GM12878 (cell line): ENCODE measurements around the gene AKNA. TPM values are rescaled to one million over a fixed set of nuclear protein-coding genes. Genes with fewer than 3 reads are reported as not detected.

ENCODE experiments used
- ATAC-seq: fragments of 200-7000 bp; cut with Tn5 transposase; 3 replicates; pipeline ENCODE4 v1.9.1; 2020; ENCODE audit warnings: mild to moderate bottlenecking, moderate library complexity
- BruUV-seq: library from RNA; stranded (reverse); fragments of 400-500 nt; replicated peaks from 2 replicates; lab custom pipeline; 2021; lab: Mats Ljungman, UMichigan
- CTCF ChIA-PET: fragments of 300-600 bp; sonication (Branson Sonifier 250); formaldehyde crosslinking; extraction: SDS; loops from one replicate; lab custom pipeline; 2021; ENCODE audit warnings: inconsistent platforms; lab: Yijun Ruan, JAX
- POLR2A ChIA-PET: fragments of 350-600 bp; formaldehyde crosslinking; extraction: SDS; loops from one replicate; lab custom pipeline; 2021; ENCODE audit warnings: inconsistent platforms; lab: Charles Lee
- RAD21 ChIA-PET: fragments of 300-600 bp; sonication (Branson Sonifier 250); formaldehyde crosslinking; loops from one replicate; lab custom pipeline; 2023; ENCODE audit warnings: antibody characterized with exemption; ENCODE audit not compliant: unreplicated experiment; lab: Charles Lee
- SMC1A ChIA-PET: fragments of 300-600 bp; sonication (Branson Sonifier 250); formaldehyde crosslinking; loops from one replicate; lab custom pipeline; 2023; ENCODE audit not compliant: unreplicated experiment, uncharacterized antibody; lab: Charles Lee
- DNase-seq: peaks from one replicate; pipeline ENCODE4 v3.0.0-alpha.2; 2011; ENCODE audit warnings: low read depth, low spot score
- FAIRE-seq: peaks from 3 replicates; lab custom pipeline; 2011; peaks lifted over from hg19 to GRCh38; lab: Jason Lieb, UNC
- H2AFZ ChIP-seq: 2 replicates; pipeline ENCODE4 v1.6.0; 2011; ENCODE audit warnings: low read depth, low read length, control low read depth; ENCODE audit not compliant: control insufficient read depth
- H3K27ac ChIP-seq: 2 replicates; pipeline ENCODE4 v1.5.1; 2011; ENCODE audit warnings: control low read depth; ENCODE audit not compliant: control insufficient read depth, insufficient read depth
- H3K27me3 ChIP-seq, 2 experiments: replicated peaks in 1 of 2; 2 replicates each; pipeline versions ENCODE4 v1.6.0 to v1.6.1; 2011; ENCODE audit warnings: low read length in 1 of 2; ENCODE audit not compliant: control insufficient read depth in 2 of 2, insufficient read depth in 2 of 2
- H3K36me3 ChIP-seq, 2 experiments: 2 replicates each; pipeline ENCODE4 v1.5.1; 2011; ENCODE audit warnings: low read length in 1 of 2; ENCODE audit not compliant: control insufficient read depth in 2 of 2, insufficient read depth in 2 of 2
- H3K4me1 ChIP-seq: 2 replicates; pipeline ENCODE4 v1.6.1; 2011; ENCODE audit warnings: mild to moderate bottlenecking, low read length, moderate library complexity, mixed read lengths; ENCODE audit not compliant: control insufficient read depth, insufficient read depth
- H3K4me2 ChIP-seq: 2 replicates; pipeline ENCODE4 v1.6.0; 2011; ENCODE audit warnings: control low read depth; ENCODE audit not compliant: control insufficient read depth, insufficient read depth
- H3K4me3 ChIP-seq: fragments of 200-600 bp; sonication (generic); 2 replicates; pipeline ENCODE4 v1.5.1; 2016
- H3K79me2 ChIP-seq: 2 replicates; pipeline ENCODE4 v1.6.0; 2011; ENCODE audit warnings: low read length; ENCODE audit not compliant: control insufficient read depth, insufficient read depth
- H3K9ac ChIP-seq: 2 replicates; pipeline ENCODE4 v1.8.0; 2011; ENCODE audit warnings: low read length, control low read depth, mixed read lengths; ENCODE audit not compliant: control insufficient read depth, insufficient read depth
- H3K9me3 ChIP-seq: replicated peaks from 3 replicates; pipeline ENCODE4 v1.5.1; 2011; ENCODE audit warnings: mild to moderate bottlenecking, low read length; ENCODE audit not compliant: control insufficient read depth, insufficient read depth
- H4K20me1 ChIP-seq: 2 replicates; pipeline ENCODE4 v1.6.0; 2011; ENCODE audit not compliant: control insufficient read depth, insufficient read depth
- ATF7 ChIP-seq: fragments of 450-650 bp; IDR thresholded peaks from 2 replicates; pipeline ENCODE4 v1.6.1; 2016; ENCODE audit warnings: low read depth, mild to moderate bottlenecking
- BCL11A ChIP-seq: IDR thresholded peaks from 2 replicates; pipeline ENCODE4 v1.6.1; 2011; ENCODE audit warnings: low read depth, low read length
- CBX5 ChIP-seq: sonication (generic); IDR thresholded peaks from 2 replicates; pipeline ENCODE4 v1.6.1; 2016; ENCODE audit warnings: low read depth, moderate library complexity, mild to moderate bottlenecking, inconsistent platforms
- EP300 ChIP-seq, 2 experiments: fragments of 150-350 bp in 1 of 2; IDR thresholded peaks; 2 replicates each; pipeline ENCODE4 v1.6.1; 2011 to 2012; ENCODE audit warnings: low read depth in 2 of 2, low read length in 2 of 2, borderline replicate concordance in 1 of 2, improper control_type of control experiment in 1 of 2, inconsistent platforms in 1 of 2; ENCODE audit not compliant: control insufficient read depth in 1 of 2
- FOXM1 ChIP-seq: IDR thresholded peaks from 2 replicates; pipeline ENCODE4 v1.6.1; 2012; ENCODE audit warnings: low read depth, mild to moderate bottlenecking, inconsistent platforms, low read length, moderate library complexity
- KAT2A ChIP-seq: conservative IDR thresholded peaks from 2 replicates; pipeline ENCODE4 v1.6.1; 2011; ENCODE audit warnings: low read depth, low read length; ENCODE audit not compliant: control insufficient read depth
- NR2C1 ChIP-seq: fragments of 450-650 bp; IDR thresholded peaks from 2 replicates; pipeline ENCODE4 v1.6.1; 2017; ENCODE audit warnings: antibody characterized with exemption, mild to moderate bottlenecking, moderate library complexity
- RB1 ChIP-seq: fragments of 450-650 bp; formaldehyde crosslinking; IDR thresholded peaks from 2 replicates; pipeline ENCODE4 v1.6.1; 2017; ENCODE audit warnings: mild to moderate bottlenecking, borderline replicate concordance
- SIX5 ChIP-seq: IDR thresholded peaks from 2 replicates; pipeline ENCODE4 v1.6.1; 2011; ENCODE audit warnings: mild to moderate bottlenecking, low read depth, low read length, moderate library complexity; ENCODE audit not compliant: severe bottlenecking
- WGBS: methylation state at CpG from one replicate; pipeline ENCODE4 v1.1.6; 2016; ENCODE audit warnings: low lambda C conversion rate; ENCODE audit not compliant: insufficient replicate concordance, insufficient coverage; ENCODE audit errors: missing lambda C conversion rate; 5-methylcytosine and 5-hydroxymethylcytosine counted together
- in situ Hi-C: fragments of 300-500 bp; cut with MboI; formaldehyde crosslinking; loops from 9 replicates; pipeline ENCODE4 v1.14.3; 2018; ENCODE audit warnings: mixed read lengths
- intact Hi-C: fragments of 100-400 bp; cut with micrococcal nuclease; formaldehyde crosslinking; loops from one replicate; pipeline ENCODE4 v1.14.2; 2022; ENCODE audit not compliant: unreplicated experiment
- polyA plus RNA-seq, 11 experiments: library from polyadenylated mRNA; depleted of rRNA in 4 of 11; unstranded in 6 of 11; stranded (reverse) in 5 of 11; fragments of >200 nt; fragmentation: Nextera tagmentation in 4 of 11; fragmentation: Illumina TruSeq in 1 of 11; extraction: Ambion mirVana in 4 of 11; extraction: Trizol in 1 of 11; gene quantifications; 1 replicate in 1 of 11; 2 replicates in 10 of 11; pipeline versions ENCODE4 v1.2.1 to v1.2.3, GENCODE V29; 2011 to 2016; ENCODE audit warnings: inconsistent platforms in 2 of 11, missing spikeins in 2 of 11, low read depth in 1 of 11
- total RNA-seq, 4 experiments: library from RNA; depleted of rRNA in 3 of 4; stranded (reverse); fragments of >200 nt in 3 of 4; fragmentation: Illumina TruSeq in 1 of 4; extraction: Trizol in 1 of 4; gene quantifications; 2 replicates each; pipeline versions ENCODE4 v1.2.1 to v1.2.3, GENCODE V29; 2013 to 2021

Gene AKNA
- total and polyA plus RNA-seq, 10 of the 15 experiments (the other 5 are each of a cell fraction or from before 2014, with no cell fraction given) = 1.6 to 132 (median 35.3) TPM

DNA sequence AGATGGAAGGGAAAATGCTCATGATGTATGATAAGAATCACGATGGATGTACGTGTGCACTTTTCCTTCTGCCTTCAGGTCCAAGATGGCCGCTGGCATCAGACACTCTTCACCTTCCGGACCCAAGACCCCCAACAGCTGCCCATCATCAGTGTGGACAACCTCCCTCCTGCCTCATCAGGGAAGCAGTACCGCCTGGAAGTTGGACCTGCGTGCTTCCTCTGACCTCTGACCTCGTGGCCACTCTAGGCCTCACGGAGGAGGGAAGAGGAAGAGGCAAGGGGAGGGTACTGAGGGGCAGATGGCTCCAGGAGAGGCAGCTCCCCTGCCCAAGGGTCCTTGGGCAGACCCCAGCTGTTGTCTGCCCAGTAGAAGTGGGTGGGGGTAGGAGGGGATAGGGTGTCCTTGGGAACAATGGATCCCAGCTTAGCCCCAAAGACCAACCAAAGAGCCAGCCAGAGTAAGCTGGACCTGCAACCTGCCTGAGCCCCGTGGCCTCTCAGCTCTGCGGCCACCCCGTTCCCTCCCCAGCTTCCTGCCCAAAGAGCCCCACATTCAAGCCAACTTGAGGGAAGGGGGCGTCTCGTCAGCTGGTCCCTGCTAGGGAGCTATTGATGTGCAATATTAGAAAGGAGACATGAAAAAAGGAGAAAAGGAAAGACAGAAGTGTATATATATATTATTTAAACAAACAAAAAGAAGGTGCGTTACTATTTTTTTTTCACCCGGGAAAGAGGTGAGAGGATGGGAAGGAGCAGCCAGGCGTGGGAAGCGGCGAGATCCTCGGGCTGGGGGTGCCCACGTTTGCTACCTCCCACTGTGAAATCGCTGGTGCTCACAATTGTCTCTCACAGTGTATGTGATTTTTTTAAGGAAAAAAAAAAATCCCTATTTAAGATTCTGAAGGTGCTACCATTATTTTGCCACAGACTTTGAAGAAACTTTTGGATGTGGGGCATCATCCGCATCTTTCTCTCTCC lies 77.0 kb downstream of the AKNA start (continued):
- no peak for TF ChIP-seq CBX5

DNA sequence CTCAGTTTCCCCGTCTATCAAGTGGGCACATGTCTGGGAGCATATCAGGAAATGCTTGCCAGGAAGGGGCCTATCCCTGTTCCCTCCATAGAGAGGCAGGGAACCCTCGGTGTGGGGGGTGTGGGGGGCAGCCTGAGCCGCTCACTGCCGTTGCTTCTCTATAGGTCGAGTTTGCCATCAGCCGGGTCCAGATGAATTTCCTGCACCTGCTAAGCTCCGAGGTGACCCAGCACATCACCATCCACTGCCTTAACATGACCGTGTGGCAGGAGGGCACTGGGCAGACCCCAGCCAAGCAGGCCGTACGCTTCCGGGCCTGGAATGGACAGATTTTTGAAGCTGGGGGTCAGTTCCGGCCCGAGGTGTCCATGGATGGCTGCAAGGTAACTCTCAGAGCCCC lies 78.7 kb downstream of the AKNA start:
- TF ChIP-seq FOXM1 (no peak), NR2C1 (no peak), KAT2A (no peak), SIX5 (no peak), ATF7 (no peak), RB1 (no peak), EP300 (IDR thresholded peaks at IDR 0.05; ENCODE audit: borderline replicate concordance in 1 of 2, control insufficient read depth in 1 of 2, low read depth in 2 of 2, low read length in 2 of 2) (no peak), BCL11A (no peak)
- no peak overlapping the region for H2AFZ ChIP-seq
- in situ Hi-C loops (no loop called here), intact Hi-C loops (no loop called here)
- 11% methylated on average over 13 of the region's 13 CpGs for WGBS
- no TSS peak for BruUV-seq
- peaks cover 0 to 2% of the 10 kb centered on the region in 2 experiments; a peak in 3 of 4 replicates for H3K27me3 ChIP-seq
- no peak overlapping the region for H3K4me2 ChIP-seq
- no peaks in the 10 kb centered on the region for H3K79me2 ChIP-seq
- ChIA-PET SMC1A (no interaction called here), CTCF (no interaction called here), RAD21 (interaction anchor here (1.1 kb wide), 1 partner anchor 18 kb away, joined by 4 read pairs; no protein-coding TSS in a partner anchor), POLR2A (no interaction called here)
- no peak overlapping the region for H3K9ac ChIP-seq
- no peaks in the 10 kb centered on the region for H4K20me1 ChIP-seq
- no peak overlapping the region for H3K4me3 ChIP-seq
- no peak for ATAC-seq
- H3K27ac ChIP-seq = no peak overlapping the region
- H3K4me1 ChIP-seq = no peaks in the 10 kb centered on the region
- H3K9me3 ChIP-seq = no peaks in the 10 kb centered on the region
- FAIRE-seq = no peak
- no peaks in the 10 kb centered on the region for H3K36me3 ChIP-seq
- DNase-seq = no peak
